Endothelial cell of umbilical vein (primary cell): ENCODE measurements around the gene SMAD6. TPM values are rescaled to one million over a fixed set of nuclear protein-coding genes. Genes with fewer than 3 reads are reported as not detected.
A peak's percentile ranks its signal among the peaks of the same experiment; 100 is the strongest.

Source experiments
- BruUV-seq: library from RNA; stranded (reverse); fragments of 400-500 nt; replicated peaks from 2 replicates; lab custom pipeline; 2021; lab: Mats Ljungman, UMichigan
- CTCF ChIA-PET: fragments of 300-600, 350-600 bp; sonication (Branson Sonifier 250); formaldehyde crosslinking; loops from one replicate; lab custom pipeline; 2021; ENCODE audit warnings: antibody characterized with exemption, inconsistent platforms; lab: Charles Lee
- POLR2A ChIA-PET: fragments of 300-600, 350-600 bp; sonication (Branson Sonifier 250); formaldehyde crosslinking; loops from one replicate; lab custom pipeline; 2021; ENCODE audit warnings: antibody characterized with exemption, inconsistent platforms; lab: Charles Lee
- DNase-seq: peaks from one replicate; pipeline ENCODE4 v3.0.0-alpha.2; 2011; ENCODE audit warnings: low read depth, low spot score
- FAIRE-seq: peaks from 2 replicates; lab custom pipeline; 2011; peaks lifted over from hg19 to GRCh38; lab: Jason Lieb, UNC
- H2AFZ ChIP-seq: 2 replicates; pipeline ENCODE4 v1.6.0; 2012; ENCODE audit warnings: low read depth, low read length, control low read depth, inconsistent platforms
- H3K27ac ChIP-seq: 2 replicates; pipeline ENCODE4 v1.5.1; 2011; ENCODE audit warnings: low read depth, mild to moderate bottlenecking, control low read depth, low read length, moderate library complexity; ENCODE audit not compliant: insufficient read depth
- H3K27me3 ChIP-seq, 2 experiments: 2 replicates each; pipeline versions ENCODE4 v1.6.0 to v1.6.1; 2011; ENCODE audit warnings: low read length in 2 of 2, mixed read lengths in 1 of 2; ENCODE audit not compliant: control insufficient read depth in 2 of 2, insufficient read depth in 2 of 2
- H3K36me3 ChIP-seq, 2 experiments: 2 replicates in 1 of 2; 3 replicates in 1 of 2; pipeline ENCODE4 v1.5.1; 2011; ENCODE audit warnings: low read length in 2 of 2, mild to moderate bottlenecking in 1 of 2, moderate library complexity in 1 of 2; ENCODE audit not compliant: control insufficient read depth in 2 of 2, insufficient read depth in 2 of 2; ENCODE audit errors: extremely low read depth in 1 of 2
- H3K4me1 ChIP-seq: 3 replicates; pipeline ENCODE4 v1.5.1; 2011; ENCODE audit warnings: mild to moderate bottlenecking, low read length; ENCODE audit not compliant: control insufficient read depth, insufficient read depth; ENCODE audit errors: extremely low read depth
- H3K4me2 ChIP-seq: 2 replicates; pipeline ENCODE4 v1.6.1; 2011; ENCODE audit warnings: low read length, control low read depth, mixed read lengths; ENCODE audit not compliant: insufficient read depth
- H3K4me3 ChIP-seq, 3 experiments: fragments of 200-600 bp in 1 of 3; sonication (generic), shearing (Covaris generic) in 1 of 3; replicated peaks in 1 of 3; 2 replicates each; pipeline ENCODE4 v1.5.1; 2011 to 2016; ENCODE audit warnings: control low read depth in 3 of 3, low read length in 3 of 3, mild to moderate bottlenecking in 2 of 3, inconsistent platforms in 1 of 3, low read depth in 1 of 3, moderate library complexity in 1 of 3; ENCODE audit not compliant: insufficient read depth in 1 of 3
- H3K79me2 ChIP-seq: 2 replicates; pipeline ENCODE4 v1.6.0; 2012; ENCODE audit warnings: low read length, inconsistent platforms; ENCODE audit not compliant: control insufficient read depth, insufficient read depth
- H3K9ac ChIP-seq: replicated peaks from 2 replicates; pipeline ENCODE3; 2011; ENCODE audit warnings: low read length, control low read depth; ENCODE audit not compliant: insufficient read depth; ENCODE audit errors: extremely low read depth
- H3K9me1 ChIP-seq: replicated peaks from 3 replicates; pipeline ENCODE4 v1.6.0; 2011; ENCODE audit warnings: mild to moderate bottlenecking, low read length; ENCODE audit not compliant: control insufficient read depth, insufficient read depth; ENCODE audit errors: extremely low read depth
- H3K9me3 ChIP-seq: replicated peaks from 2 replicates; pipeline ENCODE4 v1.5.1; 2012; ENCODE audit warnings: low read length, inconsistent platforms; ENCODE audit not compliant: control insufficient read depth, insufficient read depth
- H4K20me1 ChIP-seq: replicated peaks from 2 replicates; pipeline ENCODE3; 2011; ENCODE audit warnings: mild to moderate bottlenecking, low read length; ENCODE audit not compliant: control insufficient read depth, insufficient read depth; ENCODE audit errors: extremely low read depth
- EZH2 ChIP-seq: IDR thresholded peaks from 2 replicates; pipeline ENCODE4 v1.6.1; 2012; ENCODE audit warnings: borderline replicate concordance, low read depth, mild to moderate bottlenecking, moderate library complexity, low read length, inconsistent platforms; ENCODE audit not compliant: severe bottlenecking
- FOS ChIP-seq: IDR thresholded peaks from 2 replicates; pipeline ENCODE4 v1.6.1; 2011; ENCODE audit warnings: mild to moderate bottlenecking, low read length, moderate library complexity, borderline replicate concordance; ENCODE audit not compliant: insufficient read depth
- GATA2 ChIP-seq: IDR thresholded peaks from 2 replicates; pipeline ENCODE4 v1.7.0; 2011; ENCODE audit warnings: low read depth, mild to moderate bottlenecking, moderate library complexity, mixed read lengths, low read length; ENCODE audit not compliant: insufficient read length, insufficient read depth
- JUN ChIP-seq: IDR thresholded peaks from 2 replicates; pipeline ENCODE4 v1.6.1; 2011; ENCODE audit warnings: borderline replicate concordance, low read depth; ENCODE audit not compliant: insufficient read length, insufficient read depth
- MYC ChIP-seq: IDR thresholded peaks from one replicate; pipeline ENCODE4 v1.6.1; 2011; ENCODE audit warnings: mild to moderate bottlenecking, low read depth, low read length
- POLR2A ChIP-seq: IDR thresholded peaks from 2 replicates; pipeline ENCODE4 v1.6.1; 2012; ENCODE audit warnings: low read depth, mild to moderate bottlenecking, control low read depth, low read length
- POLR2AphosphoS5 ChIP-seq: IDR thresholded peaks from 2 replicates; pipeline ENCODE4 v1.6.1; 2012; ENCODE audit warnings: low read depth, mild to moderate bottlenecking, control low read depth, low read length, moderate library complexity; ENCODE audit not compliant: insufficient read depth
- dilution Hi-C: fragments of 300-500 bp; cut with MboI; formaldehyde crosslinking; loops from one replicate; pipeline ENCODE4 v1.15.0; 2019; ENCODE audit warnings: low sequenced_read_pairs; ENCODE audit not compliant: extremely low pct_ligation_motif_present
- intact Hi-C: fragments of 100-400 bp; cut with micrococcal nuclease; formaldehyde crosslinking; loops from one replicate; pipeline ENCODE4 v1.10.0; 2022
- polyA plus RNA-seq, 4 experiments: library from polyadenylated mRNA; depleted of rRNA in 3 of 4; stranded (reverse) in 3 of 4; unstranded in 1 of 4; fragments of >200 nt; gene quantifications; 2 replicates each; pipeline versions ENCODE4 v1.2.1 to v1.2.3, GENCODE V29; 2011 to 2012; ENCODE audit warnings: missing spikeins in 1 of 4
- total RNA-seq: library from RNA; stranded (reverse); gene quantifications from 2 replicates; pipeline ENCODE4 v1.2.3, GENCODE V29; 2021
- TF ChIP-seq, protein P1 (sequence below), 2 donors: IDR thresholded peaks; 1 replicate in 1 of 2; 2 replicates in 1 of 2; pipeline ENCODE4 v1.5.1; 2011; ENCODE audit warnings: low read length in 2 of 2, mild to moderate bottlenecking in 2 of 2, moderate library complexity in 2 of 2, control low read depth in 1 of 2, inconsistent platforms in 1 of 2, low read depth in 1 of 2; ENCODE audit not compliant: insufficient read depth in 1 of 2; ENCODE audit errors: extremely low read depth in 1 of 2
- TF ChIP-seq, protein P2 (sequence below): IDR thresholded peaks from 2 replicates; pipeline ENCODE4 v1.6.1; 2011; ENCODE audit not compliant: insufficient read depth, insufficient read length

Gene SMAD6
- total and polyA plus RNA-seq, 2 donors (not counting 3 experiments of a cell fraction or from before 2014, with no cell fraction given) = 7.3 to 12.5 TPM

DNA sequence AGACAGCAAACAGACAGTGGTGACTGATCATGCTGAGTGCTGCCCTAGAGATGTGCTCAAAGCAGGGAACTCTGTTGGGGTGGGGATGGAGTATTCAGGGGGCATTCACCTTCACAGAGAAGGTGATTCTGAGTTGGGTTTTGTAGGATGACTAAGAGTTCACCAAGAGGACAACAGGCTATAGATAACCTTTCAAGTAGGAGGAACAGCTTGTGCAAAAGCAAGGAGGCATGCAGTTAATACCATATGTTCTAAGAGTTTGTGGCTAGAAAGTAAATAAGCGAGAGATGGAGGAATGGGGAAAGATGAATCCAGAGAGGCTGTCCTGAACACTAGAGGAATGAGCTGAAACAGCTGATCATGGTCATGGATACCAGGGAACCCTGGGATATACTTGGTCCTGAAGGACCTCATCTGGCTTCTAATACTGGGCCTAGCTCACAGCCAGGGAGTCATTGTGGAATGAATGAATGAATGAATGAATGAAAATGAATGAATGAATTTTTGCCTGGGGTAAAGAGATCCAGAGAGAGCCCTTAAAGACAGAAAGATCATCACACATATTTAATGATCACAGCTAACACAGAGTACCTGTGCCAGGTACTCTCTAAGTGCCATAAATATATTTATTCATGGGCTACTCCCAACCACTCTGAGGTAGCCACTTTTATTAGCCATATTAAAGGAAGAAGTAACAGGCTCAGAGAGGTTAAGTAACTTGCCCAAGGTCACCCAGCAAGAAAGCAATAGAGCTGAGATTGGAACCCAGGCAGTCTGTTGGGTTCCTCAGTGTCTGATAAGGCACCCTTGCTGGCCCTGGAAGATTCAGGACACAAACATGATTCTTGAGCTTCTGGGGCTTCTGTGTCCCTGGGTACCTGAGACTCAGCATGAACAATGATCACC lies 22.0 kb downstream of the SMAD6 start:
- Histone ChIP-seq H3K79me2 (peaks cover 26% of the 10 kb centered on the region), H4K20me1 (no peaks in the 10 kb centered on the region), H3K9ac (no peak overlapping the region), H3K9me1 (no peaks in the 10 kb centered on the region), H3K4me2 (no peak overlapping the region), H3K4me1 (peaks cover 35% of the 10 kb centered on the region), H3K36me3 (peaks cover 0 to 9% of the 10 kb centered on the region in 2 experiments), H3K4me3 (no peak overlapping the region), H3K27ac (no peak overlapping the region), H3K9me3 (no peaks in the 10 kb centered on the region), H3K27me3 (no peaks in the 10 kb centered on the region), H2AFZ (no peak overlapping the region)
- intact Hi-C loops (no loop called here), dilution Hi-C loops (no loop called here)
- ChIA-PET CTCF (interaction anchor here (1.3 to 3.6 kb wide), 6 partner anchors 10 to 128 kb away, joined by 3 to 13 read pairs (median 6); no protein-coding TSS in a partner anchor), POLR2A (no interaction called here)
- no TSS peak for BruUV-seq
- DNase-seq = no peak
- FAIRE-seq = peak; percentile 55
- TF ChIP-seq POLR2A = no peak
- TF ChIP-seq FOS = no peak
- TF ChIP-seq, protein P1, sequence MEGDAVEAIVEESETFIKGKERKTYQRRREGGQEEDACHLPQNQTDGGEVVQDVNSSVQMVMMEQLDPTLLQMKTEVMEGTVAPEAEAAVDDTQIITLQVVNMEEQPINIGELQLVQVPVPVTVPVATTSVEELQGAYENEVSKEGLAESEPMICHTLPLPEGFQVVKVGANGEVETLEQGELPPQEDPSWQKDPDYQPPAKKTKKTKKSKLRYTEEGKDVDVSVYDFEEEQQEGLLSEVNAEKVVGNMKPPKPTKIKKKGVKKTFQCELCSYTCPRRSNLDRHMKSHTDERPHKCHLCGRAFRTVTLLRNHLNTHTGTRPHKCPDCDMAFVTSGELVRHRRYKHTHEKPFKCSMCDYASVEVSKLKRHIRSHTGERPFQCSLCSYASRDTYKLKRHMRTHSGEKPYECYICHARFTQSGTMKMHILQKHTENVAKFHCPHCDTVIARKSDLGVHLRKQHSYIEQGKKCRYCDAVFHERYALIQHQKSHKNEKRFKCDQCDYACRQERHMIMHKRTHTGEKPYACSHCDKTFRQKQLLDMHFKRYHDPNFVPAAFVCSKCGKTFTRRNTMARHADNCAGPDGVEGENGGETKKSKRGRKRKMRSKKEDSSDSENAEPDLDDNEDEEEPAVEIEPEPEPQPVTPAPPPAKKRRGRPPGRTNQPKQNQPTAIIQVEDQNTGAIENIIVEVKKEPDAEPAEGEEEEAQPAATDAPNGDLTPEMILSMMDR (IDR thresholded peaks at IDR 0.05; ENCODE audit: extremely low read depth in 1 of 2, insufficient read depth in 1 of 2, low read depth in 1 of 2, low read length in 2 of 2) = no peak
- TF ChIP-seq POLR2AphosphoS5 = no peak
- TF ChIP-seq MYC = no peak
- TF ChIP-seq, protein P2, sequence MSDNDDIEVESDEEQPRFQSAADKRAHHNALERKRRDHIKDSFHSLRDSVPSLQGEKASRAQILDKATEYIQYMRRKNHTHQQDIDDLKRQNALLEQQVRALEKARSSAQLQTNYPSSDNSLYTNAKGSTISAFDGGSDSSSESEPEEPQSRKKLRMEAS = no peak
- TF ChIP-seq JUN = no peak
- TF ChIP-seq GATA2 = no peak
- TF ChIP-seq EZH2 = no peak
